Uterus (tissue), 2 donors: ENCODE results near the gene COQ7.

Source experiments
- CTCF ChIP-seq, 4 experiments: fragments of 200-600 bp in 2 of 4; fragments of 450-650 bp in 2 of 4; sonication (generic) in 2 of 4; IDR thresholded peaks; one replicate each; pipeline ENCODE4 v1.5.1; 2016 to 2019; ENCODE audit warnings: antibody characterized with exemption in 4 of 4, mild to moderate bottlenecking in 2 of 4, moderate library complexity in 1 of 4
- POLR2A ChIP-seq, 2 donors: fragments of 450-650 bp; IDR thresholded peaks; one replicate each; pipeline ENCODE4 v1.6.1; 2016; ENCODE audit warnings: antibody characterized with exemption in 2 of 2, mild to moderate bottlenecking in 1 of 2, moderate library complexity in 1 of 2

GRCh38 chr16:19127674-19128131, 60.3 kb downstream of the COQ7 start:
- TF ChIP-seq POLR2A (IDR thresholded peaks at IDR 0.05) = no peak
- no peak for TF ChIP-seq CTCF (IDR thresholded peaks at IDR 0.05)
